ENCODE results near the gene OR52E1.

DNA sequence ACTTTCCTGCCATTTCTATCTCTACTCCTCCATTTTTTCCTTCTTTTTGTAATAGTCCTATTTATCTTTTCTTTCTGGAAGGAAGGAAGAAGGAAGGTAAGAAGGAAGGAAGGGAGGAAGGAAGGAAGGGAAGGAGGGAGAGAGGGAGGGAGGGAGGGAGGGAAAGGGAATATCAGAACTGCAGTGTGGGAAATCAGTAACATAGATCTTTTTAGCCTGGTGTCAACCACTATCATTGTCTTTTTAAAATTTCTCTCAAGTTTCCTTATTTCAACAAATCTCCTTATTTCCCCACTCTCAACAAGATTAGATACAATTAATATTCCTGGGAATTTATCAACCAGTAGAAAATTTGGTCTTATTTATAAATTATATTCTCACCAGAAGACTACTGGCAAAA, 33.7 kb downstream of the OR52E1 start:
- TF ChIP-seq RAD21 (IDR thresholded peaks at IDR 0.05) = no peak
- TF ChIP-seq GABPA (IDR thresholded peaks at IDR 0.05 in 1 of 2, conservative IDR thresholded peaks at IDR 0.05 in 1 of 2) = no peak
- TF ChIP-seq, protein P1, sequence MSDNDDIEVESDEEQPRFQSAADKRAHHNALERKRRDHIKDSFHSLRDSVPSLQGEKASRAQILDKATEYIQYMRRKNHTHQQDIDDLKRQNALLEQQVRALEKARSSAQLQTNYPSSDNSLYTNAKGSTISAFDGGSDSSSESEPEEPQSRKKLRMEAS (IDR thresholded peaks at IDR 0.05) = no peak
- TF ChIP-seq, protein P2, sequence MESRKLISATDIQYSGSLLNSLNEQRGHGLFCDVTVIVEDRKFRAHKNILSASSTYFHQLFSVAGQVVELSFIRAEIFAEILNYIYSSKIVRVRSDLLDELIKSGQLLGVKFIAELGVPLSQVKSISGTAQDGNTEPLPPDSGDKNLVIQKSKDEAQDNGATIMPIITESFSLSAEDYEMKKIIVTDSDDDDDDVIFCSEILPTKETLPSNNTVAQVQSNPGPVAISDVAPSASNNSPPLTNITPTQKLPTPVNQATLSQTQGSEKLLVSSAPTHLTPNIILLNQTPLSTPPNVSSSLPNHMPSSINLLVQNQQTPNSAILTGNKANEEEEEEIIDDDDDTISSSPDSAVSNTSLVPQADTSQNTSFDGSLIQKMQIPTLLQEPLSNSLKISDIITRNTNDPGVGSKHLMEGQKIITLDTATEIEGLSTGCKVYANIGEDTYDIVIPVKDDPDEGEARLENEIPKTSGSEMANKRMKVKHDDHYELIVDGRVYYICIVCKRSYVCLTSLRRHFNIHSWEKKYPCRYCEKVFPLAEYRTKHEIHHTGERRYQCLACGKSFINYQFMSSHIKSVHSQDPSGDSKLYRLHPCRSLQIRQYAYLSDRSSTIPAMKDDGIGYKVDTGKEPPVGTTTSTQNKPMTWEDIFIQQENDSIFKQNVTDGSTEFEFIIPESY (IDR thresholded peaks at IDR 0.05) = no peak
- TF ChIP-seq, protein P3, sequence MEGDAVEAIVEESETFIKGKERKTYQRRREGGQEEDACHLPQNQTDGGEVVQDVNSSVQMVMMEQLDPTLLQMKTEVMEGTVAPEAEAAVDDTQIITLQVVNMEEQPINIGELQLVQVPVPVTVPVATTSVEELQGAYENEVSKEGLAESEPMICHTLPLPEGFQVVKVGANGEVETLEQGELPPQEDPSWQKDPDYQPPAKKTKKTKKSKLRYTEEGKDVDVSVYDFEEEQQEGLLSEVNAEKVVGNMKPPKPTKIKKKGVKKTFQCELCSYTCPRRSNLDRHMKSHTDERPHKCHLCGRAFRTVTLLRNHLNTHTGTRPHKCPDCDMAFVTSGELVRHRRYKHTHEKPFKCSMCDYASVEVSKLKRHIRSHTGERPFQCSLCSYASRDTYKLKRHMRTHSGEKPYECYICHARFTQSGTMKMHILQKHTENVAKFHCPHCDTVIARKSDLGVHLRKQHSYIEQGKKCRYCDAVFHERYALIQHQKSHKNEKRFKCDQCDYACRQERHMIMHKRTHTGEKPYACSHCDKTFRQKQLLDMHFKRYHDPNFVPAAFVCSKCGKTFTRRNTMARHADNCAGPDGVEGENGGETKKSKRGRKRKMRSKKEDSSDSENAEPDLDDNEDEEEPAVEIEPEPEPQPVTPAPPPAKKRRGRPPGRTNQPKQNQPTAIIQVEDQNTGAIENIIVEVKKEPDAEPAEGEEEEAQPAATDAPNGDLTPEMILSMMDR (IDR thresholded peaks at IDR 0.05; ENCODE audit: low read depth, low read length, missing input control) = no peak
- no peak for TF ChIP-seq TAF1 (conservative IDR thresholded peaks at IDR 0.05)
- TF ChIP-seq NR2F2 (IDR thresholded peaks at IDR 0.05) = no peak
- TF ChIP-seq YY1 (IDR thresholded peaks at IDR 0.05) = no peak
- TF ChIP-seq SP1 (IDR thresholded peaks at IDR 0.05) = no peak
- no peak for TF ChIP-seq JUND (IDR thresholded peaks at IDR 0.05)
- TF ChIP-seq, protein P4, sequence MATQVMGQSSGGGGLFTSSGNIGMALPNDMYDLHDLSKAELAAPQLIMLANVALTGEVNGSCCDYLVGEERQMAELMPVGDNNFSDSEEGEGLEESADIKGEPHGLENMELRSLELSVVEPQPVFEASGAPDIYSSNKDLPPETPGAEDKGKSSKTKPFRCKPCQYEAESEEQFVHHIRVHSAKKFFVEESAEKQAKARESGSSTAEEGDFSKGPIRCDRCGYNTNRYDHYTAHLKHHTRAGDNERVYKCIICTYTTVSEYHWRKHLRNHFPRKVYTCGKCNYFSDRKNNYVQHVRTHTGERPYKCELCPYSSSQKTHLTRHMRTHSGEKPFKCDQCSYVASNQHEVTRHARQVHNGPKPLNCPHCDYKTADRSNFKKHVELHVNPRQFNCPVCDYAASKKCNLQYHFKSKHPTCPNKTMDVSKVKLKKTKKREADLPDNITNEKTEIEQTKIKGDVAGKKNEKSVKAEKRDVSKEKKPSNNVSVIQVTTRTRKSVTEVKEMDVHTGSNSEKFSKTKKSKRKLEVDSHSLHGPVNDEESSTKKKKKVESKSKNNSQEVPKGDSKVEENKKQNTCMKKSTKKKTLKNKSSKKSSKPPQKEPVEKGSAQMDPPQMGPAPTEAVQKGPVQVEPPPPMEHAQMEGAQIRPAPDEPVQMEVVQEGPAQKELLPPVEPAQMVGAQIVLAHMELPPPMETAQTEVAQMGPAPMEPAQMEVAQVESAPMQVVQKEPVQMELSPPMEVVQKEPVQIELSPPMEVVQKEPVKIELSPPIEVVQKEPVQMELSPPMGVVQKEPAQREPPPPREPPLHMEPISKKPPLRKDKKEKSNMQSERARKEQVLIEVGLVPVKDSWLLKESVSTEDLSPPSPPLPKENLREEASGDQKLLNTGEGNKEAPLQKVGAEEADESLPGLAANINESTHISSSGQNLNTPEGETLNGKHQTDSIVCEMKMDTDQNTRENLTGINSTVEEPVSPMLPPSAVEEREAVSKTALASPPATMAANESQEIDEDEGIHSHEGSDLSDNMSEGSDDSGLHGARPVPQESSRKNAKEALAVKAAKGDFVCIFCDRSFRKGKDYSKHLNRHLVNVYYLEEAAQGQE (IDR thresholded peaks at IDR 0.05) = no peak
